Neuronal stem cell (in vitro differentiated cells): ENCODE measurements around the gene COL2A1.

Experiments
- DNase-seq: peaks from one replicate; pipeline ENCODE4 v3.0.0-alpha.2; 2013; ENCODE audit warnings: low spot score
- H2AFZ ChIP-seq: one replicate; pipeline ENCODE4 v1.6.1; 2013; ENCODE audit warnings: mild to moderate bottlenecking, low read length, inconsistent platforms
- H2AK5ac ChIP-seq: 2 replicates; pipeline ENCODE4 v1.6.1; 2013; ENCODE audit warnings: low read depth, mild to moderate bottlenecking, inconsistent platforms, low read length, moderate library complexity, mixed read lengths
- H2BK120ac ChIP-seq: 2 replicates; pipeline ENCODE4 v1.6.1; 2013; ENCODE audit warnings: low read depth, mild to moderate bottlenecking, inconsistent platforms, low read length, moderate library complexity, mixed read lengths
- H2BK12ac ChIP-seq: one replicate; pipeline ENCODE4 v1.6.1; 2013; ENCODE audit warnings: low read length, inconsistent platforms
- H2BK15ac ChIP-seq: 2 replicates; pipeline ENCODE4 v1.6.1; 2013; ENCODE audit warnings: mild to moderate bottlenecking, low read length, inconsistent platforms, mixed read lengths
- H2BK5ac ChIP-seq: one replicate; pipeline ENCODE4 v1.6.1; 2013; ENCODE audit warnings: inconsistent platforms, mild to moderate bottlenecking, low read length, moderate library complexity
- H3K14ac ChIP-seq: one replicate; pipeline ENCODE4 v1.6.1; 2013; ENCODE audit warnings: low read length, inconsistent platforms
- H3K18ac ChIP-seq: 2 replicates; pipeline ENCODE4 v1.6.1; 2013; ENCODE audit warnings: low read length, inconsistent platforms
- H3K23ac ChIP-seq: 2 replicates; pipeline ENCODE4 v1.6.1; 2013; ENCODE audit warnings: low read depth, mild to moderate bottlenecking, mixed read lengths, low read length, inconsistent platforms; ENCODE audit not compliant: poor library complexity
- H3K27ac ChIP-seq: replicated peaks from 3 replicates; pipeline ENCODE4 v1.5.1; 2013; ENCODE audit warnings: low read length, inconsistent platforms
- H3K27me3 ChIP-seq, 3 experiments: 2 replicates each; pipeline ENCODE4 v1.6.1; 2013; ENCODE audit warnings: low read length in 3 of 3, mild to moderate bottlenecking in 2 of 3, inconsistent platforms in 1 of 3, low read depth in 1 of 3, mixed read lengths in 1 of 3, moderate library complexity in 1 of 3; ENCODE audit not compliant: control insufficient read depth in 3 of 3, insufficient read depth in 3 of 3
- H3K36me3 ChIP-seq, 2 donors: replicated peaks in 1 of 2; 2 replicates each; pipeline ENCODE4 v1.6.1; 2013; ENCODE audit warnings: low read length in 2 of 2; ENCODE audit not compliant: control insufficient read depth in 2 of 2, insufficient read depth in 2 of 2
- H3K4ac ChIP-seq: 2 replicates; pipeline ENCODE4 v1.6.1; 2013; ENCODE audit warnings: inconsistent platforms, mild to moderate bottlenecking, low read length, moderate library complexity
- H3K4me1 ChIP-seq, 2 donors: 1 replicate in 1 of 2; 2 replicates in 1 of 2; pipeline ENCODE4 v1.6.1; 2013; ENCODE audit warnings: low read length in 2 of 2, low read depth in 1 of 2; ENCODE audit not compliant: control insufficient read depth in 2 of 2, insufficient read depth in 1 of 2
- H3K4me2 ChIP-seq: one replicate; pipeline ENCODE4 v1.6.1; 2013; ENCODE audit warnings: mild to moderate bottlenecking, low read length, inconsistent platforms; ENCODE audit not compliant: insufficient read depth, poor library complexity, severe bottlenecking
- H3K4me3 ChIP-seq, 2 donors: 2 replicates each; pipeline ENCODE4 v1.5.1; 2013; ENCODE audit warnings: low read length in 2 of 2, mild to moderate bottlenecking in 2 of 2, inconsistent platforms in 1 of 2, moderate library complexity in 1 of 2
- H3K79me1 ChIP-seq: one replicate; pipeline ENCODE4 v1.6.1; 2013; ENCODE audit warnings: low read depth, mild to moderate bottlenecking, inconsistent platforms, low read length, moderate library complexity
- H3K9ac ChIP-seq: one replicate; pipeline ENCODE4 v1.6.1; 2013; ENCODE audit warnings: mild to moderate bottlenecking, low read depth, low read length, inconsistent platforms; ENCODE audit not compliant: poor library complexity
- H3K9me3 ChIP-seq, 2 donors: replicated peaks in 1 of 2; 2 replicates each; pipeline versions ENCODE3 to v1.6.1; 2013; ENCODE audit warnings: low read length in 2 of 2, mild to moderate bottlenecking in 2 of 2, inconsistent platforms in 1 of 2, low read depth in 1 of 2, mixed read lengths in 1 of 2, moderate library complexity in 1 of 2; ENCODE audit not compliant: control insufficient read depth in 2 of 2, insufficient read depth in 1 of 2
- H4K8ac ChIP-seq: one replicate; pipeline ENCODE4 v1.6.1; 2013; ENCODE audit warnings: low read depth, mild to moderate bottlenecking, inconsistent platforms, low read length, moderate library complexity
- H4K91ac ChIP-seq: one replicate; pipeline ENCODE4 v1.6.1; 2013; ENCODE audit warnings: low read length, low read depth, mild to moderate bottlenecking, inconsistent platforms; ENCODE audit not compliant: poor library complexity
- WGBS, 2 donors: extraction: QIAGEN DNeasy Blood & Tissue Kit; methylation state at CpG; one replicate each; pipeline ENCODE4 v1.1.7; 2013; ENCODE audit warnings: missing lambda C conversion rate in 2 of 2, mixed read lengths in 1 of 2; ENCODE audit not compliant: insufficient read length in 2 of 2, insufficient replicate concordance in 1 of 2; ENCODE audit errors: extremely low coverage in 2 of 2; 5-methylcytosine and 5-hydroxymethylcytosine counted together

COL2A1 gene

GRCh38 chr12:47967461-47968321, 36.6 kb downstream of the COL2A1 start:
- Histone ChIP-seq H3K23ac (no peak overlapping the region), H3K4me2 (no peak overlapping the region), H4K8ac (no peak overlapping the region), H3K27me3 (peaks cover 0 to 6% (median 0%) of the 10 kb centered on the region in 3 experiments), H2BK5ac (no peak overlapping the region), H3K36me3 (peaks cover 16 to 65% of the 10 kb centered on the region in 2 donors), H2BK12ac (no peak overlapping the region), H2AFZ (no peak overlapping the region), H3K9ac (no peak overlapping the region), H3K14ac (no peak overlapping the region), H2BK120ac (no peak overlapping the region), H3K27ac (no peak overlapping the region), H4K91ac (no peak overlapping the region), H3K79me1 (peaks cover 3% of the 10 kb centered on the region), H3K4me1 (peaks cover 3% of the 10 kb centered on the region in 2 donors), H3K9me3 (no peaks in the 10 kb centered on the region), H3K18ac (no peak overlapping the region), H3K4me3 (no peak overlapping the region), H2BK15ac (no peak overlapping the region), H3K4ac (no peak overlapping the region), H2AK5ac (no peak overlapping the region)
- WGBS, 2 donors = no CpG with 5 or more reads among the region's 5 CpGs
- DNase-seq = no peak

GRCh38 chr12:47965581-47965980, 38.7 kb downstream of the COL2A1 start:
- no peak overlapping the region for H2BK12ac ChIP-seq
- no peak overlapping the region for H3K23ac ChIP-seq
- H3K4me2 ChIP-seq = no peak overlapping the region
- H3K9me3 ChIP-seq = peaks cover 0 to under 1% of the 10 kb centered on the region in 2 donors
- H3K36me3 ChIP-seq = peaks cover 9 to 49% of the 10 kb centered on the region in 2 donors
- H3K4me1 ChIP-seq = peaks cover 3% of the 10 kb centered on the region in 2 donors
- no CpG with 5 or more reads among the region's 3 CpGs for WGBS, 2 donors
- H4K8ac ChIP-seq = no peak overlapping the region
- no peak overlapping the region for H3K4ac ChIP-seq
- H2BK5ac ChIP-seq = no peak overlapping the region
- H4K91ac ChIP-seq = no peak overlapping the region
- H2BK120ac ChIP-seq = no peak overlapping the region
- no peak overlapping the region for H2AFZ ChIP-seq
- peaks cover 0 to 9% (median 8%) of the 10 kb centered on the region in 3 experiments for H3K27me3 ChIP-seq
- H3K18ac ChIP-seq = no peak overlapping the region
- H3K9ac ChIP-seq = no peak overlapping the region
- H3K79me1 ChIP-seq = peaks cover 3% of the 10 kb centered on the region
- DNase-seq = no peak
- no peak overlapping the region for H2BK15ac ChIP-seq
- H3K4me3 ChIP-seq = no peak overlapping the region
- no peak overlapping the region for H3K14ac ChIP-seq
- no peak overlapping the region for H2AK5ac ChIP-seq
- H3K27ac ChIP-seq = no peak overlapping the region

DNA sequence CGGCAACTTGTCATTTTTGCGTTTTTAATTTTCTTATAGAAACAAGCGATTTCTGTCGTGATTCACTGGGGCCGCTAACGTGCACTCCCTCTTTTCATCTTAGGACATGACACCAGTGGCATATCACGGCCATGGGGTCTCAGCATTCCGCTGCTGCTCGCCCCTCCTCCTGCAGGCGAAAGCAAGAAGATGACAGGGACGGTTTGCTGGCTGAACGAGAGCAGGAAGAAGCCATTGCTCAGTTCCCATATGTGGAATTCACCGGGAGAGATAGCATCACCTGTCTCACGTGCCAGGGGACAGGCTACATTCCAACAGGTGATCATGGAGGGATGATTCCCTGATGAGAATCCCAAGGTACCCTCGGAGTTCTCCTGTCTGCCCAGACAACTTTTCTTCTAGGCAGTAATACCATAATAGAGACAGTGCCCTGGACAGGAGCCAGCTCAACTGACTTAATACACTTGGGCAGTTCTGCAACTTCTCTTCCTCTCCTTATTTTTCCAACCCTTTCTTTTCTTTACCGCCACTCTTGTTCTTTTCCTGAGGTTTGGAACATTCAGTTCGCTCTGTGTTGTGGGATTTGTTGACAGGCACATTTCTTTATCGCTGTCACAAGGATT, 40.1 kb downstream of the COL2A1 start:
- Histone ChIP-seq H3K36me3 (peaks cover 9 to 48% of the 10 kb centered on the region in 2 donors), H3K27ac (no peak overlapping the region), H3K9me3 (peaks cover 2 to 4% of the 10 kb centered on the region in 2 donors), H2AK5ac (peak overlapping the region; percentile 64), H3K23ac (peak overlapping the region; percentile 68), H2BK15ac (no peak overlapping the region), H3K79me1 (peaks cover 3% of the 10 kb centered on the region), H3K4ac (no peak overlapping the region), H4K8ac (no peak overlapping the region), H3K4me2 (peak overlapping the region; percentile 95), H3K27me3 (peaks cover 0 to 9% (median 8%) of the 10 kb centered on the region in 3 experiments), H3K4me1 (peaks cover 3% of the 10 kb centered on the region in 2 donors), H3K9ac (peak overlapping the region; percentile 74), H2AFZ (peak overlapping the region; percentile 99), H3K18ac (peak overlapping the region; percentile 48), H4K91ac (no peak overlapping the region), H2BK5ac (no peak overlapping the region), H2BK12ac (no peak overlapping the region), H3K14ac (peak overlapping the region; percentile 21), H3K4me3 (peak overlapping the region; percentile 86 to 91), H2BK120ac (no peak overlapping the region)
- no peak for DNase-seq
- no CpG with 5 or more reads among the region's 18 CpGs for WGBS, 2 donors
